Esophagus squamous epithelium (tissue), 4 donors: ENCODE measurements around the gene HDAC7.

Source experiments
- POLR2A ChIP-seq, 4 donors: fragments of 450-650 bp; IDR thresholded peaks; one replicate each; pipeline ENCODE4 v1.6.1; 2017; ENCODE audit warnings: antibody characterized with exemption in 4 of 4, mild to moderate bottlenecking in 4 of 4, moderate library complexity in 3 of 4
- TF ChIP-seq, protein P1 (sequence below), 6 experiments: fragments of 450-650 bp in 4 of 6; fragments of 200-600 bp in 2 of 6; sonication (generic) in 2 of 6; IDR thresholded peaks; one replicate each; pipeline ENCODE4 v1.5.1; 2016 to 2019; ENCODE audit warnings: antibody characterized with exemption in 6 of 6, mild to moderate bottlenecking in 4 of 6, moderate library complexity in 4 of 6

GRCh38 chr12:47854531-47854930 is 34.8 kb upstream of the HDAC7 start:
- TF ChIP-seq, protein P1, sequence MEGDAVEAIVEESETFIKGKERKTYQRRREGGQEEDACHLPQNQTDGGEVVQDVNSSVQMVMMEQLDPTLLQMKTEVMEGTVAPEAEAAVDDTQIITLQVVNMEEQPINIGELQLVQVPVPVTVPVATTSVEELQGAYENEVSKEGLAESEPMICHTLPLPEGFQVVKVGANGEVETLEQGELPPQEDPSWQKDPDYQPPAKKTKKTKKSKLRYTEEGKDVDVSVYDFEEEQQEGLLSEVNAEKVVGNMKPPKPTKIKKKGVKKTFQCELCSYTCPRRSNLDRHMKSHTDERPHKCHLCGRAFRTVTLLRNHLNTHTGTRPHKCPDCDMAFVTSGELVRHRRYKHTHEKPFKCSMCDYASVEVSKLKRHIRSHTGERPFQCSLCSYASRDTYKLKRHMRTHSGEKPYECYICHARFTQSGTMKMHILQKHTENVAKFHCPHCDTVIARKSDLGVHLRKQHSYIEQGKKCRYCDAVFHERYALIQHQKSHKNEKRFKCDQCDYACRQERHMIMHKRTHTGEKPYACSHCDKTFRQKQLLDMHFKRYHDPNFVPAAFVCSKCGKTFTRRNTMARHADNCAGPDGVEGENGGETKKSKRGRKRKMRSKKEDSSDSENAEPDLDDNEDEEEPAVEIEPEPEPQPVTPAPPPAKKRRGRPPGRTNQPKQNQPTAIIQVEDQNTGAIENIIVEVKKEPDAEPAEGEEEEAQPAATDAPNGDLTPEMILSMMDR (IDR thresholded peaks at IDR 0.05), result no peak
- TF ChIP-seq POLR2A (IDR thresholded peaks at IDR 0.05), result no peak
